Retinal pigment epithelial cell (primary cell): Measurements from ENCODE around the gene RNU1-4.
"Not testable (repeated sequence)": the region's sequence is repeated elsewhere in the genome, so short reads cannot be mapped to it uniquely, and the experiment has no call there.

Experiments
- DNase-seq: peaks from one replicate; pipeline ENCODE4 v3.0.0-alpha.2; 2010; ENCODE audit warnings: low read depth
- H3K4me3 ChIP-seq: 2 replicates; pipeline ENCODE4 v1.5.1; 2011; ENCODE audit warnings: mild to moderate bottlenecking, low read length, control low read depth, moderate library complexity

Gene RNU1-4

GRCh38 chr1:16740047-16740964, at the start of gene RNU1-4:
RNU1-4 (plus strand) TSS chr1:16740516.
- DNase-seq, H3K4me3 ChIP-seq: not testable (repeated sequence)

- DNase-seq, H3K4me3 ChIP-seq: not testable (repeated sequence)
Observed at GRCh38 chr1:16690971-16691682, 49.2 kb upstream of the RNU1-4 start.

DNA sequence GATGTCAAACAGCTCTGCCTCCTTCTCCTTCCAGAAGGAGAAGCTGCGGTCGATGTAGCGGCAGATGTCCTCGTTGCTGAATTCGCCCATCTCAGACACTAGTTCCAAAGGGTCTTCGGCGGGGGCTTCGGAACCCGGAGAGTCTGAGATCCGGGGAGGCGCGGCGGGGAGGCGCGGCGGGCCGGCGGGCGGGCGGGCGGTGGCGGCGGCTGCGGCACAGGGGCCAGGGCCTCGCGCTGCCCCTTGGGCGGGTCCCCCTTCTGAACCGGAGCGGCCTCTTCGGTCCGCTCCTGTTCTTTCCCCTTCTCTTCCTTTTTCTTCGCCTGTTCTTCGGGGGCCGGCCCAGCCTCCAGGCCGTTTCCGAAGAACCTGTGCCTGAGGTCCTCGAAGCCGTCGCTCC, 48.0 kb upstream of the RNU1-4 start:
- not testable (repeated sequence) for DNase-seq, H3K4me3 ChIP-seq

GRCh38 chr1:16692717-16693448, 47.4 kb upstream of the RNU1-4 start:
- DNase-seq, H3K4me3 ChIP-seq: not testable (repeated sequence)

- not testable (repeated sequence) for H3K4me3 ChIP-seq, DNase-seq
Observed at GRCh38 chr1:16693449-16694307, 46.6 kb upstream of the RNU1-4 start.

DNA sequence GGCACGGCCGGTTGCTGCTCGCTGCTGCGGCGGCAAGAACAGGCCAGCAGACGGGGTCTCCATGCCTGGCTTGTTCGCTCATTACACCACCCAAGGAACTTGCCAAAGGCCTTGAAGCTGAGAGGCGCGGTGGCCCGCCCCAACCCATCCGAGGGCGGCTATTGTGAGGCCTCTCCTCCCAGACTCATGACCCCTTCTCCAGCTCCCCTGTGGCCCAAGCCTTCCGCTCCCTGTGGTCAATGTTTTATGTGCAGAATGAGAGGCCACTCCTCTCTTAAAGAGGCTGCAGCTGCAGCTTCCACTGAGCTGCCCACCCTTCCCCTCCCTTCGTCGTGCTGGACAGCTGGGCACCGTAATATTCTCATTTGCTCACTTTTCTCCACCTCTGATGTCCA, 46.0 kb upstream of the RNU1-4 start:
- not testable (repeated sequence) for H3K4me3 ChIP-seq, DNase-seq

DNA sequence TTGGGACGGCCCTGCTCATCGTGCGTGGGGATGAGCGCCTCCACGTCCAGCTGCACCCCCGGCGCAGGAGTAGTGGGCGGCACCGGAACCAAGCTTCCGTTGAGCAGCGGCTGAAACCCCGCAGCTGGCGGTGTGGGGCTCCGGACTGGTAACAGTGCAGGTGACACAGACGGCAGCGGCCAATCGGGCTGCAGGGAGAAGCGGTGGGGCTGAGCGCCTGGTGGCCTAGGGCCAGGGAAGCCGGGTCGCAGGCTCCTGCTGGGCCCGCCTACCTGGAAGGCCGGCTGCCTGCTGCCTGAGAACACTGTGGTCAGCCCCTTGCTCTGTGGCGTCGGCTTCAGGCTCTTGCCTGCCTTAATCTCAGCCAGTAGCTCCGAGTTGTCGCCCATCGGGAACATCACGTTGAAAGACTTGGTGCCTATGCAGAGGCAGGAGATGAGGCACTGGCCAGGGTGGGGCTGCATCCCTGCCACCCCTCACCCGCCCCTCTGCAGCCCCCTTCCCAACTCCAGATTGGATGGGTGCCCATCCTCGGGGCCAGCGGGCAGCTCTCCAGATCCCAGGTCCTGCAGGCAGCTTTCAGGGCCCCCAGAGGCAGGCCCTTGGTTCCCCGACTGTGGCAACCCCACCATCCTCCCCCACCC, 43.7 kb upstream of the RNU1-4 start:
- not testable (repeated sequence) for H3K4me3 ChIP-seq, DNase-seq

- not testable (repeated sequence) for DNase-seq, H3K4me3 ChIP-seq
Observed at GRCh38 chr1:16697152-16697551, 43.2 kb upstream of the RNU1-4 start.

GRCh38 chr1:16699440-16699839, 40.9 kb upstream of the RNU1-4 start:
- not testable (repeated sequence) for DNase-seq, H3K4me3 ChIP-seq

- not testable (repeated sequence) for H3K4me3 ChIP-seq, DNase-seq
Observed at GRCh38 chr1:16700138-16700895, 40.0 kb upstream of the RNU1-4 start.

DNA sequence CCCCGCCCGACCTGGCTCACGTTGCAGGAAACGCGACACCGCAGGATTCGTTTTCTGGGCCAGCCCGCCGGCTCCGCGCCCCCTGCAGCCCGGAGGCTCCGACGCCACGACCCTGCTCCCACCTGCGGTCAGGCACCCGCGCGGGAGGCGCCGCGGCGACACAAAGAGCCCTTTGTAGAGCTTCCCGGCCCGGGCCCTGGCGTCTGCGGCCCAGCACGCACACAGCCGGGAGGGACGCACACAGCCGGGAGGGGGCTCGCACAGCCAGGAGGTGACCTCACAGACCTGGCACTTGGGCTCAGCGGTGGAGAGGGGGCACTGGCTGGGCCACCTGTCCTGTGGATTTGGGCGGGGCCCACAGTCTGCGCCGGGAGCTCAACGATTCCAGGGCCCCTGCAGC, 39.1 kb upstream of the RNU1-4 start:
- not testable (repeated sequence) for DNase-seq, H3K4me3 ChIP-seq

GRCh38 chr1:16702280-16702679, 38.0 kb upstream of the RNU1-4 start:
- DNase-seq, H3K4me3 ChIP-seq: not testable (repeated sequence)

- DNase-seq, H3K4me3 ChIP-seq: not testable (repeated sequence)
Observed at GRCh38 chr1:16703141-16703540, 37.2 kb upstream of the RNU1-4 start.

- DNase-seq, H3K4me3 ChIP-seq: not testable (repeated sequence)
Observed at GRCh38 chr1:16703602-16704001, 36.7 kb upstream of the RNU1-4 start.

GRCh38 chr1:16704076-16704475, 36.2 kb upstream of the RNU1-4 start:
- not testable (repeated sequence) for H3K4me3 ChIP-seq, DNase-seq

- not testable (repeated sequence) for DNase-seq, H3K4me3 ChIP-seq
Observed at GRCh38 chr1:16704502-16705100, 35.7 kb upstream of the RNU1-4 start.

DNA sequence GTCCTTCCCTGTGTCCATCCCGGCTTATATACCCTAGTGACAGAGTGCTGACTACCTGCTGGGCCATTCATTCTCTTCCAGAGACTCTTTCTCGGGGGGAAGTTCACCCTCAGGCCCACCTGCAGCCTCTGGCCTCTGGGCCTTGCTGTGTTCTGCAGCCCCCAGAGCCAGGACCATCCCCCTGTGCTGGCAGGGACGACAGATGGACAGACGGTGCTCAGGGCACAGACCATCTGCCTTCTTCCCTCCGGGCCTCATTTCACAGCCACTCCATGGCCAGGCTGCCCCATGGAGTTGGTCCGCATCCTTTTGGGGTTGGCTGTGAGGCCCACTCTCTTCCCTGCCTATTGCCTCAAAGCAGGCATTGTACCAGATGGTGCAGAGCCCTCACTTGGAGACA, 34.0 kb upstream of the RNU1-4 start:
- not testable (repeated sequence) for H3K4me3 ChIP-seq, DNase-seq
